Aorta (tissue), 5 donors: Measurements from ENCODE around the gene GTF2F2. TPM values are rescaled to one million over a fixed set of nuclear protein-coding genes. Genes with fewer than 3 reads are reported as not detected.

Experiments
- ATAC-seq: fragments of 200-7000 bp; cut with Tn5 transposase; one replicate; pipeline ENCODE4 v1.9.1; 2022; ENCODE audit warnings: moderate library complexity; ENCODE audit not compliant: low FRiP score
- DNase-seq, 2 donors: peaks; one replicate each; pipeline ENCODE4 v3.0.0-alpha.2; 2020
- H3K27ac ChIP-seq, 2 donors: one replicate each; pipeline ENCODE4 v1.5.1; 2013; ENCODE audit warnings: low read length in 2 of 2, mild to moderate bottlenecking in 2 of 2, moderate library complexity in 2 of 2, control low read depth in 1 of 2, inconsistent platforms in 1 of 2, low read depth in 1 of 2
- H3K27me3 ChIP-seq, 2 donors: one replicate each; pipeline ENCODE4 v1.6.1; 2013; ENCODE audit warnings: control low read depth in 1 of 2, low read length in 1 of 2, mild to moderate bottlenecking in 1 of 2, moderate library complexity in 1 of 2; ENCODE audit not compliant: insufficient read depth in 2 of 2, control insufficient read depth in 1 of 2
- H3K36me3 ChIP-seq, 2 donors: one replicate each; pipeline ENCODE4 v1.6.1; 2013; ENCODE audit warnings: control low read depth in 1 of 2, low read length in 1 of 2, mild to moderate bottlenecking in 1 of 2; ENCODE audit not compliant: insufficient read depth in 2 of 2, control insufficient read depth in 1 of 2
- H3K4me1 ChIP-seq, 2 donors: one replicate each; pipeline ENCODE4 v1.6.1; 2013; ENCODE audit warnings: low read length in 2 of 2, control low read depth in 1 of 2, mild to moderate bottlenecking in 1 of 2, moderate library complexity in 1 of 2; ENCODE audit not compliant: insufficient read depth in 2 of 2, control insufficient read depth in 1 of 2
- H3K4me3 ChIP-seq, 2 donors: one replicate each; pipeline ENCODE4 v1.5.1; 2013; ENCODE audit warnings: low read length in 2 of 2, control low read depth in 1 of 2, mild to moderate bottlenecking in 1 of 2
- H3K9me3 ChIP-seq: one replicate; pipeline ENCODE4 v1.6.1; 2013; ENCODE audit warnings: mild to moderate bottlenecking, low read length; ENCODE audit not compliant: control insufficient read depth
- WGBS, 2 donors: extraction: QIAGEN DNeasy Blood & Tissue Kit; methylation state at CpG; one replicate each; pipeline ENCODE4 v1.1.7; 2013; 5-methylcytosine and 5-hydroxymethylcytosine counted together
- intact Hi-C, 2 donors: fragments of 100-400 bp; cut with DNase I; formaldehyde crosslinking; loops; one replicate each; pipeline versions ENCODE4 v1.14.2 to v1.15.0; 2022
- polyA plus RNA-seq, 2 donors: library from polyadenylated mRNA; stranded (reverse); fragments of 200-250 nt; gene quantifications; one replicate each; pipeline ENCODE4 v1.2.3, GENCODE V29; 2013
- total RNA-seq, 2 donors: library from RNA; stranded (reverse); fragmentation: NEBNext Ultra II Directional; extraction: Animal tissue kit (Norgen Biotek cat#: 25700); gene quantifications; one replicate each; pipeline ENCODE4 v1.2.1, GENCODE V29; 2021
- donor health status: healthy with polysubstance abuse.
- donor health status: Bipolar disorder and iron deficiency.
- donor health status: DM: no; HTN: no; CAD: no.
- donor health status: DM: no; HTN: no; CAD: no.
- donor health status: DM: yes; HTN: yes; CAD: no.

GTF2F2 gene
- total and polyA plus RNA-seq, 4 donors: 10.5 to 16.5 (median 12.4) TPM

DNA sequence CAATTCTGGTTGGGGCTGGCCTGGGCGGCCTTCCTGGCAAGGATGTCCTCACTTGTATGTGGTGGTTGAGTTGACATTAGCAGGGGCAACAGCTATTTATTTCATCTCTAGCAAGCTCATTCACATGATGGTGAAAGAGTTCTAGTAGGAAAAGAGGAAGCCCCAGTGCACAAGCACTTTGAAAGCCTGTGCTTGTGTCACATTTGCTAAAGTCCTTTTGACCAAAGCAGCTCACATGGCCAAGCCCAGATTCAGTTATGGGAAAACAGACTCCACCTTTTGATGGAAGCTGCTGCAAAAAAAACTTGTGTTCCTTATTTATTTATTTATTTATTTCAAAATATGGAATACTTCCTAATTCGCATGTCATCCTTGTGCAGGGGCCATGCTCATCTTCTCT is 17.2 kb downstream of the GTF2F2 start:
- Histone ChIP-seq H3K4me1 (no peaks in the 10 kb centered on the region), H3K36me3 (peaks cover 0 to 2% of the 10 kb centered on the region in 2 donors), H3K27ac (no peak overlapping the region), H3K4me3 (no peak overlapping the region), H3K27me3 (no peaks in the 10 kb centered on the region), H3K9me3 (no peaks in the 10 kb centered on the region)
- intact Hi-C loops: no loop called here
- ATAC-seq: no peak
- WGBS, 2 donors: 96 to 99% methylated on average over 2 of the region's 2 CpGs
- DNase-seq: no peak

DNA sequence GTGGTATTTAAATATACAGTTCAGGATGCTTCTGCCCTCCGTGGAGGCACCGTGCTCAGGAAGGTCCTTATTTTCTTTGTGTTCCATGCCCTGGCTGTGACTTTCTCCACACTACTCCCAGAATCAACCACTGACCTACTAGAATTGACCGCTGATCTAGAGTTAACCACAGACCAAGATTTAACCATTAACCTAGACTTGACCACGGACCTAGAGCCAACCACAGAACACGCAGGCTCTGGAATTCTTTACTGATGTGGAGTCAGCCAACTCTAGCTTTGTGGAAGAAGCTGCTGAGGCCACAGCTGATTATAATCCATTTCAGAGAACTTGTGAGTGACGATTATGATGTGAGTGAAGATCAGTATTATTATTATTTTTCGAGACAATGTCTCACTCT is 18.0 kb downstream of the GTF2F2 start:
- Histone ChIP-seq H3K9me3 (no peaks in the 10 kb centered on the region), H3K4me3 (no peak overlapping the region), H3K27ac (no peak overlapping the region), H3K27me3 (no peaks in the 10 kb centered on the region), H3K36me3 (peaks cover 0 to 2% of the 10 kb centered on the region in 2 donors), H3K4me1 (no peaks in the 10 kb centered on the region)
- ATAC-seq (no peak), DNase-seq (no peak)
- 93 to 95% methylated on average over 7 of the region's 7 CpGs for WGBS, 2 donors
- intact Hi-C loops: no loop called here

DNA sequence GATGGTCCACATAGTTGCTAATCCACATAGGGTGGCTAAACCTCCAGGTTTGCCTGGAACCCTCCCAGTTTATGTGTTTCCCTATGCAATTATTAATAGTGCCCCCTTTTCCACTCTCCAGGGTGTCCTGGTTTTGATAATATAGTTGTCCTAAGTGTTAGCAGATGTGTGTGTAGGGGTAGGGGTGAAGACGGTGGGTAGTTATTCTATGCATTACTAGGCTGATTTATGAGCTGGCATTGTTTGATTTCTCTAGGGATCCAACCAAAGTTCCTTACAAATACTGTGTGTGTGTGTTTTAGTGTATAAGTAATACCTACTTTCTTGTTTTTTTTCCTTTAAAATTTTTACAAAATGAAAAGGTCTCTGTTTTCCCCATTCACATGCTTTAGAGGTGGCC is 21.1 kb downstream of the GTF2F2 start:
- no peaks in the 10 kb centered on the region for H3K27me3 ChIP-seq

GRCh38 chr13:45142440-45143345 is 22.4 kb downstream of the GTF2F2 start:
- DNase-seq (no peak), ATAC-seq (no peak)
- H3K9me3 ChIP-seq: no peaks in the 10 kb centered on the region
- no peaks in the 10 kb centered on the region for H3K27me3 ChIP-seq
- peaks cover 0 to 2% of the 10 kb centered on the region in 2 donors for H3K36me3 ChIP-seq
- H3K27ac ChIP-seq: no peak overlapping the region
- intact Hi-C loops: no loop called here
- H3K4me1 ChIP-seq: no peaks in the 10 kb centered on the region
- WGBS, 2 donors: 92 to 95% methylated on average over 4 of the region's 4 CpGs
- no peak overlapping the region for H3K4me3 ChIP-seq

More for the DNA sequence above, 21.1 kb downstream of the GTF2F2 start:
- no peaks in the 10 kb centered on the region for H3K4me1 ChIP-seq
- no peak overlapping the region for H3K27ac ChIP-seq
- H3K9me3 ChIP-seq: no peaks in the 10 kb centered on the region
- H3K4me3 ChIP-seq: no peak overlapping the region
- 73 to 82% methylated on average over 1 of the region's 1 CpG for WGBS, 2 donors
- DNase-seq (no peak), ATAC-seq (no peak)
- peaks cover 0 to 2% of the 10 kb centered on the region in 2 donors for H3K36me3 ChIP-seq
- intact Hi-C loops: no loop called here

GRCh38 chr13:45143346-45143751 is 23.0 kb downstream of the GTF2F2 start:
- no peaks in the 10 kb centered on the region for H3K4me1 ChIP-seq
- no peaks in the 10 kb centered on the region for H3K27me3 ChIP-seq
- H3K4me3 ChIP-seq: no peak overlapping the region
- ATAC-seq (no peak), DNase-seq (no peak)
- H3K36me3 ChIP-seq: peaks cover 0 to 2% of the 10 kb centered on the region in 2 donors
- WGBS, 2 donors: 87 to 89% methylated on average over 7 of the region's 7 CpGs
- H3K27ac ChIP-seq: no peak overlapping the region
- H3K9me3 ChIP-seq: no peaks in the 10 kb centered on the region
- intact Hi-C loops: no loop called here

DNA sequence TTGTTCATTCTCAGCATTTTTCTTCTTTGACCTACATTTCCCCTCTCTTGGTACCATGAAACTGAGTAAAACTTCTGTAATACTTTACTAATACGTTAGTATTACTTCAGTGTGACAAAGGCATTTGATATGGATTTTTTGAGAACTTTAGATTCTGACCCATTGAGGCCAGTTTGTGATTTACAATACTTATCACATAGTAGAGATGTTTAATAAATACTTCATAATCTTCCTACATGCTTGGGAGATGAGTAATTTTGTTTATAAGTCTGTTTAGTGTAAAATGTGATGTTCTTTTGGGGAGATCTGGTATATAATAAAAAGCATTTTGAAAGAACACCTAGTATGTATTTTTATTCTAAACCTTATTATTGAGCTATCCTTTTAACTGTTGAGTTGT is 29.7 kb downstream of the GTF2F2 start:
- H3K27ac ChIP-seq: no peak overlapping the region
- no peaks in the 10 kb centered on the region for H3K36me3 ChIP-seq
- no peaks in the 10 kb centered on the region for H3K27me3 ChIP-seq
- H3K4me3 ChIP-seq: no peak overlapping the region
- no peaks in the 10 kb centered on the region for H3K9me3 ChIP-seq
- intact Hi-C loops: no loop called here
- DNase-seq (no peak), ATAC-seq (no peak)
- H3K4me1 ChIP-seq: no peaks in the 10 kb centered on the region
- WGBS, 2 donors: 59 to 68% methylated on average over 1 of the region's 1 CpG

DNA sequence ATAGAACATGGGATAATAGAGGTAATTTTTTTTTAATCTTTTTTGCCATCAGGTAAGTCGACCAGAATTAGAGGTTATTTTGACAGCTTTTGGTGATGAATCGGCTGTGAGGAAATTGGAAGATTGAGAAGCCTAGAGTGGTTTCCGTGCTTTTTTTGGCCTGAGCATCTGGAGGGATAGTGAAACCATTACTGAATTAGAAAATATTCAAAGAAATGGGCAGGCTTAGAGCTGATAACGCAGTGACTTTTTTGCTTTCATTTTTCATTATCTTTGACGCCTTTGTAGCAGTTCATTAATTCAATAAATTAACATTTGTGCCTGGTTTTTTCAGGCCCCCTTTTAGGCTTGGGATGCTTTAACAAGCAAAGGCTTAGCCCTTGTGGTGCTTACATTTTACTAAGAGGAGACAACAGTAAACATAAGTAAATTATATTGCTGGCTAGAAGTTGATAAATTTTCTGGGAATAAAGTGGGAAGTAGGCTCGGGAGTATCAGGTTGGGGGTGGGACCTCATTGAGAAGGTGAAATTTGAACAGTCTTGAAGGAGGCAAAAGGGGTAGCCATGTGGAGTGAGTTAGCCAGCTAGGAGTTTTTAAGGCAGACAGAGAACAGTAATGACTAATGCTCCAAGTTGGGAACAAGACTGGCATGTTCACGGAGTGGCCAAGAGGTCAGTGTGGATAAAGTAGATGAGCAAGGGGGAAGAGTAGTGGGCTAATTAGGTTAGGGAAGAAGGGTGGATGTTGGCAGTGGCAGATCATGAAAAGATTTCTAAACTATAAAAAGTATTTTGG is 36.5 kb downstream of the GTF2F2 start:
- WGBS, 2 donors: 67 to 76% methylated on average over 7 of the region's 7 CpGs
- no peaks in the 10 kb centered on the region for H3K9me3 ChIP-seq
- no peaks in the 10 kb centered on the region for H3K36me3 ChIP-seq
- no peak overlapping the region for H3K4me3 ChIP-seq
- DNase-seq (no peak), ATAC-seq (no peak)
- intact Hi-C loops: no loop called here
- no peaks in the 10 kb centered on the region for H3K4me1 ChIP-seq
- no peaks in the 10 kb centered on the region for H3K27me3 ChIP-seq
- H3K27ac ChIP-seq: no peak overlapping the region

GRCh38 chr13:45162194-45162593 is 41.9 kb downstream of the GTF2F2 start:
- Histone ChIP-seq H3K27me3 (no peaks in the 10 kb centered on the region), H3K4me3 (no peak overlapping the region), H3K27ac (no peak overlapping the region), H3K4me1 (no peaks in the 10 kb centered on the region), H3K36me3 (no peaks in the 10 kb centered on the region), H3K9me3 (no peaks in the 10 kb centered on the region)
- WGBS, 2 donors: 72 to 74% methylated on average over 1 of the region's 1 CpG
- DNase-seq: no peak
- intact Hi-C loops: no loop called here
- ATAC-seq: no peak
